ENCODE results near the gene HS3ST5. TPM values are rescaled to one million over a fixed set of nuclear protein-coding genes. Genes with fewer than 3 reads are reported as not detected.

Gene HS3ST5
- total RNA-seq, 3 donors from 2014 or later (not counting 1 experiment from before 2014, with no cell fraction given), result not detected

DNA sequence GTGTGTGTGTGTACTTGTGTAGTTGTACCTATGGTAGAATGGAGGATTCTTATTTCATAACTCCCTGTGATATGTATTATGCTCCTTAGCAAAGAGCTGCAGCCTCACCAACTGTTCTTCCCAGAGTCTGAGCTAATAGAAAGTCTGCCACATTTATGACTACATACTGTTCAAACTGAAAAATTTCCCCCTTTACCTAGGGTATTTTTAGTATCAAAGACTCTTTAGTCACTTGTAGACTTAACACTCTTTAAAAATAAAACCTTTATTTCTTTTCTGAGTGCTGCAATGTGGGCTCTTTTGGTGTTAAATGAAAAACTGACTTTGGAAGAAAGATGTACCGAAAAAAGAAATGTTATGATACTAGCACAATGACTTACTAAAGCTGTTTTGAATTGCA lies 39.6 kb upstream of the HS3ST5 start:
- Histone ChIP-seq H3K4me3 (ENCODE audit: low read length) (no peak overlapping the region), H3K9me3 (ENCODE audit: control insufficient read depth, insufficient read depth, low read length) (no peaks in the 10 kb centered on the region), H3K4me1 (ENCODE audit: control insufficient read depth, insufficient read depth, low read length) (no peaks in the 10 kb centered on the region), H3K27ac (ENCODE audit: low read length) (no peak overlapping the region), H3K36me3 (ENCODE audit: control insufficient read depth, insufficient read depth, low read length) (no peaks in the 10 kb centered on the region), H3K27me3 (ENCODE audit: control insufficient read depth, insufficient read depth, low read length) (no peaks in the 10 kb centered on the region)
- Mint-ChIP-seq H3K4me3 (no peak overlapping the region), H3K27ac (no peak overlapping the region), H3K27me3 (ENCODE audit: low read depth in 2 of 2) (no peaks in the 10 kb centered on the region), H3K9me3 (peaks cover 7 to 10% of the 10 kb centered on the region in 2 donors), H3K4me1 (no peaks in the 10 kb centered on the region), H3K36me3 (no peaks in the 10 kb centered on the region)
- intact Hi-C loops (cut with micrococcal nuclease), result no loop called here
- TF ChIP-seq, protein P1, sequence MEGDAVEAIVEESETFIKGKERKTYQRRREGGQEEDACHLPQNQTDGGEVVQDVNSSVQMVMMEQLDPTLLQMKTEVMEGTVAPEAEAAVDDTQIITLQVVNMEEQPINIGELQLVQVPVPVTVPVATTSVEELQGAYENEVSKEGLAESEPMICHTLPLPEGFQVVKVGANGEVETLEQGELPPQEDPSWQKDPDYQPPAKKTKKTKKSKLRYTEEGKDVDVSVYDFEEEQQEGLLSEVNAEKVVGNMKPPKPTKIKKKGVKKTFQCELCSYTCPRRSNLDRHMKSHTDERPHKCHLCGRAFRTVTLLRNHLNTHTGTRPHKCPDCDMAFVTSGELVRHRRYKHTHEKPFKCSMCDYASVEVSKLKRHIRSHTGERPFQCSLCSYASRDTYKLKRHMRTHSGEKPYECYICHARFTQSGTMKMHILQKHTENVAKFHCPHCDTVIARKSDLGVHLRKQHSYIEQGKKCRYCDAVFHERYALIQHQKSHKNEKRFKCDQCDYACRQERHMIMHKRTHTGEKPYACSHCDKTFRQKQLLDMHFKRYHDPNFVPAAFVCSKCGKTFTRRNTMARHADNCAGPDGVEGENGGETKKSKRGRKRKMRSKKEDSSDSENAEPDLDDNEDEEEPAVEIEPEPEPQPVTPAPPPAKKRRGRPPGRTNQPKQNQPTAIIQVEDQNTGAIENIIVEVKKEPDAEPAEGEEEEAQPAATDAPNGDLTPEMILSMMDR (IDR thresholded peaks at IDR 0.05), result no peak
- no peak for DNase-seq
- no CpG with 5 or more reads among the region's 1 CpG for WGBS (ENCODE audit: insufficient coverage)
- no peak for ATAC-seq

DNA sequence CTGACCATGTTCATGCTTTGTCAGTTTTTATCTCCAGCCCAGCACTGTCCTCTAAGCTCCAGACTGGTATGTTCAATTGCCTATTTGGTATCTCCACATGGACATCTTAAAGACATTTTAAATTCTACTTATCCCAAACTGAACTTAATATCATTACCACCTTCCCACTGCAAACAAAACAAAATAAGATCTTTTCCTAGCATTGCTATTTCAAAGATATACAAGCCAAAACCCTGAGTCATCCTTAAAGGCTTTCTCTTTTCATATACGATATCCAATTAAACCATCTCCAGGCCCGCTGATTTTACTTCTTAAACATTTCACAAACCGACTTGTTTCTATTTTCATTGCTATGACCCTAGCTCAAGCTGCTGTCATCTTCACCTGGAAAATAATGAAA lies 35.1 kb upstream of the HS3ST5 start:
- TF ChIP-seq, protein P1 (IDR thresholded peaks at IDR 0.05), result no peak
- Histone ChIP-seq H3K27ac (ENCODE audit: low read length) (no peak overlapping the region), H3K36me3 (ENCODE audit: control insufficient read depth, insufficient read depth, low read length) (no peaks in the 10 kb centered on the region), H3K4me1 (ENCODE audit: control insufficient read depth, insufficient read depth, low read length) (no peaks in the 10 kb centered on the region), H3K4me3 (ENCODE audit: low read length) (no peak overlapping the region), H3K9me3 (ENCODE audit: control insufficient read depth, insufficient read depth, low read length) (no peaks in the 10 kb centered on the region), H3K27me3 (ENCODE audit: control insufficient read depth, insufficient read depth, low read length) (no peaks in the 10 kb centered on the region)
- Mint-ChIP-seq H3K4me3 (no peak overlapping the region), H3K36me3 (no peaks in the 10 kb centered on the region), H3K4me1 (no peaks in the 10 kb centered on the region), H3K9me3 (peaks cover 7 to 10% of the 10 kb centered on the region in 2 donors), H3K27ac (no peak overlapping the region), H3K27me3 (ENCODE audit: low read depth in 2 of 2) (no peaks in the 10 kb centered on the region)
- 94% methylated on average over 3 of the region's 3 CpGs for WGBS (ENCODE audit: insufficient coverage)
- DNase-seq (no peak), ATAC-seq (no peak)
- intact Hi-C loops (cut with micrococcal nuclease), result no loop called here

DNA sequence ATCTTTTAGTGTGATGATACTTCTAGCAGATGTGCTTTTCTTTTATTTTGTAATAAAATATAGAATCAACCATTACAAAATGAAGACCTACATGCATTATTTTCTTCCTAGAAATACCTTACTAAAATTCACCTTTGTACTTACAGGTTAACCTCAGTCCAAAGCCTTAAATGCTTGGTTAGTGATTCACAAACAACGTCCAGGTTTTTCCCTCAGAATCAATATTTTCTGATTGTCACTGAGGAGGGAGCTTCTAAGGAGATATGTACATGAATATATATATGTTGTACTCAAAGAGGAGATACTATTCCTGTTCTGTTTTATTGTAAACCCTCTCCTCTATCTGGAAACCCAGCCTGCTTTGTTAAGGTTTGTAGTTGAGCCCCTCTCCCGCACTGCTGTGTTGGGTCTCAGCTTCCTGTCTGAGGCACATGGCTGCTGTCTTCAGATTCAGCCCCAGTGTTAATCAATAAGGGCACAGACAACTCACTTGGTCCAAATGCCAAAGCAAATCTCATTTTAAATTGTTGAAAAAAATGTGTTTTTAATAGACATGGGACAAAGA lies 33.9 kb upstream of the HS3ST5 start:
- DNase-seq (no peak), ATAC-seq (no peak)
- no peak overlapping the region for H3K4me3 ChIP-seq (ENCODE audit: low read length)
- no peak overlapping the region for H3K27ac ChIP-seq (ENCODE audit: low read length)
- no peaks in the 10 kb centered on the region for H3K36me3 ChIP-seq (ENCODE audit: control insufficient read depth, insufficient read depth, low read length)
- intact Hi-C loops (cut with micrococcal nuclease), result no loop called here
- no peak overlapping the region for H3K4me3 Mint-ChIP-seq
- TF ChIP-seq, protein P1 (IDR thresholded peaks at IDR 0.05), result no peak
- no peak overlapping the region for H3K27ac Mint-ChIP-seq
- WGBS (ENCODE audit: insufficient coverage), result 67% methylated on average over 2 of the region's 2 CpGs
- H3K36me3 Mint-ChIP-seq, result no peaks in the 10 kb centered on the region
- no peaks in the 10 kb centered on the region for H3K27me3 Mint-ChIP-seq (ENCODE audit: low read depth in 2 of 2)
- no peaks in the 10 kb centered on the region for H3K4me1 ChIP-seq (ENCODE audit: control insufficient read depth, insufficient read depth, low read length)
- H3K9me3 Mint-ChIP-seq, result peaks cover 7 to 10% of the 10 kb centered on the region in 2 donors
- H3K4me1 Mint-ChIP-seq, result no peaks in the 10 kb centered on the region
- no peaks in the 10 kb centered on the region for H3K27me3 ChIP-seq (ENCODE audit: control insufficient read depth, insufficient read depth, low read length)
- no peaks in the 10 kb centered on the region for H3K9me3 ChIP-seq (ENCODE audit: control insufficient read depth, insufficient read depth, low read length)

DNA sequence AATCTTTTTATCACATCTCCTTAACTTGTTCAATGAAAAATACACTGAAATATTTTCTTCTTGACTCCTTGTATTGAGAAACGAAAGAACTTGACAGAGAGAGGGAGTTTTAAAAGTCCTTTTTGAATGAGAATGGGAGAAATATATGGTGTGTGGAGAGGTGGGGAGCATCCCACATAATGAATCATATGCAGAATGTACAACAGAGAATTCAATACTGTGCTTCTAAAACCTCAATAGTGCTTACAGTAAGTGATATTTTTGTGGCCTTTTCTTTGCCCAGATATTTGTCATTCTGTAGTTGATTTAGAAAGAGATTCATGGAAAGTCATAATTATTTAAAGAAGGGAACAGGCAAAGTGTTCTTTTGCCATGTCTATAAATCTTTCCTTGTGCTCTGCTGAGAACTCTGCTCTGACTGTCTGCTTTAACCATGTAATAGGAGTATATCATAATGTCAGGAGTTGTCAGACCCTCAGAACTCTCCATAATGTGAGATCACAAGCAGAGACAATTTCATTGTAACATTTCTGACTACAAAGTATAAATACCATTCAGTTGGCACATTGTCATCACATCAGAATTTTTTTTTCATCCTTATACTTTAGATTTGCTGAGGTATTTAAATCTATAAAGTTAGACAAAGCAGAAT lies 32.8 kb upstream of the HS3ST5 start:
- no peaks in the 10 kb centered on the region for H3K36me3 ChIP-seq (ENCODE audit: control insufficient read depth, insufficient read depth, low read length)
- Mint-ChIP-seq H3K27ac (no peak overlapping the region), H3K9me3 (peaks cover 7 to 10% of the 10 kb centered on the region in 2 donors), H3K4me1 (no peaks in the 10 kb centered on the region), H3K36me3 (no peaks in the 10 kb centered on the region), H3K4me3 (no peak overlapping the region), H3K27me3 (ENCODE audit: low read depth in 2 of 2) (no peaks in the 10 kb centered on the region)
- H3K9me3 ChIP-seq (ENCODE audit: control insufficient read depth, insufficient read depth, low read length), result no peaks in the 10 kb centered on the region
- intact Hi-C loops (cut with micrococcal nuclease), result no loop called here
- H3K27me3 ChIP-seq (ENCODE audit: control insufficient read depth, insufficient read depth, low read length), result no peaks in the 10 kb centered on the region
- TF ChIP-seq, protein P1 (IDR thresholded peaks at IDR 0.05), result no peak
- no peak for DNase-seq
- H3K4me3 ChIP-seq (ENCODE audit: low read length), result no peak overlapping the region
- no peak overlapping the region for H3K27ac ChIP-seq (ENCODE audit: low read length)
- WGBS (ENCODE audit: insufficient coverage), result 0% methylated on average over 1 of the region's 1 CpG
- H3K4me1 ChIP-seq (ENCODE audit: control insufficient read depth, insufficient read depth, low read length), result no peaks in the 10 kb centered on the region
- no peak for ATAC-seq
